Caki2 (cell line): Measurements from ENCODE around the gene MPHOSPH8. TPM values are rescaled to one million over a fixed set of nuclear protein-coding genes. Genes with fewer than 3 reads are reported as not detected.
"Not testable (repeated sequence)": the region's sequence is repeated elsewhere in the genome, so short reads cannot be mapped to it uniquely, and the experiment has no call there.

Experiments used
- DNase-seq: peaks from one replicate; pipeline ENCODE4 v3.0.0-alpha.2; 2015; ENCODE audit warnings: low read depth
- in situ Hi-C: cut with HindIII; loops from 2 replicates; pipeline ENCODE4 v1.10.0; 2016; ENCODE audit warnings: low sequenced_read_pairs, low pct_unique_long_range_greater_than_20kb, mixed read lengths
- total RNA-seq: library from RNA; depleted of rRNA; stranded (reverse); fragments of >200 nt; shearing (Covaris generic); gene quantifications from 2 replicates; pipeline ENCODE4 v1.2.3, GENCODE V29; 2014; ENCODE audit warnings: low replicate concordance

MPHOSPH8 gene
- total RNA-seq, 1 experiment from 2014 or later: 5.9 TPM

GRCh38 chr13:19607523-19608078 lies 25.9 kb upstream of the MPHOSPH8 start:
- DNase-seq: no peak
- in situ Hi-C loops: no loop called here

- in situ Hi-C loops: no loop called here
- no peak for DNase-seq
Measured at GRCh38 chr13:19618977-19619376, 14.5 kb upstream of the MPHOSPH8 start.

GRCh38 chr13:19622193-19622592 lies 11.3 kb upstream of the MPHOSPH8 start:
- DNase-seq: no peak
- in situ Hi-C loops: no loop called here

- in situ Hi-C loops: no loop called here
Measured at GRCh38 chr13:19624265-19624664, 9.2 kb upstream of the MPHOSPH8 start.

DNA sequence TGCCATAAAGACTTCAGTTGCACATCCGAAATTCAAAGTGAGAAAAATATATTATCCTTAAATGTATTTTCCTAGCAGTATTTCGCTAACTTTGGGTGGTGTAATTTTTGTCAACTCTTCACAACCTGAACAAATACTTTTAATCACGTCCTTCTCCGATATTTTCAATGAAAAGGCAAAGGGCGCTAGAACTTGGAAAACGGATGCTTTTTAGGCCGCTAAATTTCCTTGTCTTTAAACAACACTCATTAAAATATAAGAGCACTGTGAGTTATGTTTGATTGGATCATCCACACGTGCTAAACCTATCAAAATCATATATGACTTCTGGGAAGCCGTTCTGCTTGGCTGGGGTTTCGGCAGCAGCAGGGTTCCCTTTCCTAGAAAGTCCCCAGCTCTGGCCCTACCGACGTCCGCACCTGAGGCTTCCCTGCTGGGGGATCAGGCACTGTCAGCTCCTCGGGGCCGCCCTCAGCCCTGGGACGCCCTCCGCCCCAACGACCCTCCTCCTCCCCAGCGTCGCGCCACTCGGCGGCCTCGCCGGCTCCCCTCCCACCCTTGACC lies 462 bp upstream of the MPHOSPH8 start:
- in situ Hi-C loops: no loop called here
- DNase-seq: no peak

More at GRCh38 chr13:19624265-19624664, 9.2 kb upstream of the MPHOSPH8 start:
- no peak for DNase-seq

DNA sequence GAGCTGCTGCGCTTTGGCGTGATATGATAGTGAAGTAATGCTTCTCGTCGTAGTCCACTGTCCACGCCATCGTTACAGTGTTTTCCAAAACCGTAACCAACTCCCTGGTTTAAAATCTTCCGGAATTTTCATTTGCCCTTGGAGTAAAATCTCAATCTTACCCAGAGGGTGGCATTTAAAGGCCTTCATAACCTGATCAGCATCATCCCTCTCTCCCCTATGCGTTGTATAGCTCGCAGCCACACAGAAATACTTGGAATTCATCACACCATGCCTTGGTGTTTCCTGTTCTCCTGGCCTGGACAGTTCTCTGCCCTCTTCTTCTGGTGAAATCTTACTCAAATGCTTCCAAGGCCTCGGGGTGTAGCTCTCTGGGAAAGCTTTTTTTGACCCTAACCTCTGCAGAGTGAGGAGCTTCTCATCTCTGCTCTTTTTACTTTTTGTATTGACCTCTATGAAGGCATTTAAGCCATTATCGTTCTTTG lies 839 bp downstream of the MPHOSPH8 start:
- in situ Hi-C loops: no loop called here
- DNase-seq: no peak

- DNase-seq, in situ Hi-C loops: not testable (repeated sequence)
Measured at GRCh38 chr13:19635926-19636325, 2.5 kb downstream of the MPHOSPH8 start.

DNA sequence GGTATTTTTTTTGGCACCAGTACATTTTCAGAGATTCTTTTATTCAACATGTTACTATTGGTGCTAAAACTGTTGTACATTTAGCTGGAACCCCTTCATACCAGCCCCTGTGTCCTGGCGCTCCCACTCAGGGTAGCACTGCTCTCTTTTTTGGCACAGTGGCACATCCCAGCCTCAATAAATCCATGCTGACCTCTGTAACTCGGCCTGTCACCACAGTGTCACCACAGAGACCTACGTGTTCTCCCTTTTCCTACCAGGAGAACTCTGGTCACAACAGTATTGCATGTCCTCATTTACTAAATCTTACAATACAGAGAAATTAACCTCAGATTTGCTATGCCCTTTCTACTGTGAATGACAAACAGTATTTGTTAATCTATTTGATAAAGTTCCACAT lies 10.2 kb downstream of the MPHOSPH8 start:
- no peak for DNase-seq
- in situ Hi-C loops: no loop called here

DNA sequence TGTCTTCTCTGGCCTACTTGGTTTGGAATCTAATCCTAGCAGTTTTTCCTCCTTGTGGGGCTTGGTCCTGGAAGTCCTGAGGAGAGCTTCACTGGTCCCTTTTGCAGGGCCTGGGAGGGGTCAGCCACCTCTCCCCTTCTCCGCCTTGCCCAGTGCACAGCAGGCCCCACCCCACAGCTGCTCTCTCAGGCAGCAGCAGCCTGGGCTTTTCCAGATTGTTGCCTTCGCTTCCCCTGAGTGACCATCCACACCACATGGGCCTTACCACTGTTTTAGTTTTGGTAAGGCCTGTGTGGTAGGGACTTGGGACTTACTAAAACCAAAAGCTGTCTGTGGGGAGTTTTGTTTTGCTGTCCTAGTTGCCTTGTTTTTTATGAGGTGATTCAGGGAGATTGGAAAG lies 11.5 kb downstream of the MPHOSPH8 start:
- DNase-seq: no peak
- in situ Hi-C loops: no loop called here

- in situ Hi-C loops: no loop called here
- DNase-seq: no peak
Measured at GRCh38 chr13:19646063-19646462, 12.6 kb downstream of the MPHOSPH8 start.

GRCh38 chr13:19650742-19651141 lies 17.3 kb downstream of the MPHOSPH8 start:
- in situ Hi-C loops: no loop called here
- DNase-seq: no peak

DNA sequence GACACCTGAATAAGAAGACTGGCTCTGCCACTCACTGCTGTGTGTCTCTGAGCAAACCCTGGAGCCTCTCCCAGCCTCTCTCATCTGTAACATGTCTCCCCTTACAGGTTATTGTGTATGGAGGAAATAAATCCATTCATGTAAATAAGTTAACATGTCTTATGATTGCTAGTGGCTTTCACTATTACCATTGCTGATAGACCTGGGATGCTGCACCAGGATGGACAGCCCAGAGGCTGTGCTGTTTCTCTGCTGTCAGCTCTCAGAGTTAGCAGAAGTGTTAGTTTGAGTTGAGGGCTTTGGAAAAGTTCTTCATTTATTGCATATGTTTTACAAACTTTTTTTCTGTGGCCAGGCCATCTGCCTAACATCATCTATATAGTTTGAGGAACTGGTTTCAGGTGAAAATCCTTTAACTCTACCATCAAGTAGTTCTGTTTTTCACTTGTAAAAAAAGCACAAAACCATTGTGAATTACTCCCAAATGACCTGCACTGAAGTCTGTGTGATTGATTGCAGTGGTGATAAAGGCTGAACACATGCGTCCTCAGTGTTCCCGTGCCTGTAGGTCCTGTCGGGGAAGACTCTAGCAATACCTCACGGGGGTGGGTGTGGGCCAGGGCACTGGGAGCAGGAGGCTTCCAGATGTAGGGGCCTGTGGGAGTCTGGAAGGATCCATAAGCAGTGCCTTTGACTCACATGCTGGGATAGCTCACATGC lies 24.6 kb downstream of the MPHOSPH8 start:
- in situ Hi-C loops: no loop called here
- no peak for DNase-seq

DNA sequence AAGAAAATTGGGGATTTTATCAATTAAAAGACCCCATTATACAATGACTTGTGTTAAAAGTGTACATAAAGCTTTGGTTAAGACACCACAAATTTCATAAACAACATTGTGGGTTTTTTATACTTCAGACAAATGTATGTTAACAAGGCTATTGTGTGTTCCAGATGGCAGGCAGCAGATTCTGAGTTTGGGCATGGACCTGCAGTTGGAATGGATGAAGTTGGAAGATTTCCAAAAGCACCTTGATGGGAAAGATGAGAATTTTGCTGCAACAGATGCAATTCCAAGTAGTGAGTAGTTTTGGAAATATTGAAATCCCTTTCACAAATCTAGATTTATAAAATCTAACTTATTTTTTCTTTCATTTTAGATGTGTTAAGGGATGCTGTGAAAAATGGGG lies 25.4 kb downstream of the MPHOSPH8 start:
- in situ Hi-C loops: no loop called here
- DNase-seq: no peak

DNA sequence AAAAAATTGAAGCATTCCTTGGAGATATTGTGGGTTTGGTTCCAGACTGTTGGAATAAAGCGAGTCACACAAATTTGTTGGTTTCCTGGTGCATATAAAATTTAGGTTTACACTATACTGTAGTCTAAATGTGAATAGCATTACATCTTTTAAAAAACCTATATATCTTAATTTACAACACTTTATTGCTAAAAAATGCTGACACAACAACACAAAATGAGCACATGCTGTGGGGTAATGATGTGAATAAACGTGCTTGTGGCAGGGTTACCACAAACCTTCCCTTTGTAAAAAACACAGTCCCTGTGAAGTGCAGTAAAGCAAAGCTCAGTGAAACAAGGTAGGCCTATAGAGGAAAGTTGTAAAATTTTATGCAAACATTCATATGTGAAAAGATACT lies 27.7 kb downstream of the MPHOSPH8 start:
- DNase-seq: no peak
- in situ Hi-C loops: no loop called here

DNA sequence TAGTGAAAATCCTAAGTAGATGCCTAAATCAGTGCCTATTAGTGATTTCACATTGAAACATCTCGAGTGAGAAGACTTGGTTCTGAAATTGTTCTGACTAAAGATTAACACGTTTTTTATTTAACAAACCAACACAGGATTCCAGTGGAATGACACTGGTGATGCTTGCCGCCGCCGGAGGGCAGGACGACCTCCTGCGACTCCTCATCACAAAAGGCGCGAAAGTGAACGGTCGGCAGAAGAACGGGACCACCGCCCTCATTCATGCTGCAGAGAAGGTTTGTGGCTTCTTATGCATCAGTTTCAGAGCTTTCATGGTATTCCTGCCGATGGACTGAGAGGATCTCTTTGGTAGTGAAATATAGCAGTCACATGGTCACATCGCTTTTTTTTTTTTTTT lies 28.1 kb downstream of the MPHOSPH8 start:
- in situ Hi-C loops: no loop called here
- DNase-seq: no peak

DNA sequence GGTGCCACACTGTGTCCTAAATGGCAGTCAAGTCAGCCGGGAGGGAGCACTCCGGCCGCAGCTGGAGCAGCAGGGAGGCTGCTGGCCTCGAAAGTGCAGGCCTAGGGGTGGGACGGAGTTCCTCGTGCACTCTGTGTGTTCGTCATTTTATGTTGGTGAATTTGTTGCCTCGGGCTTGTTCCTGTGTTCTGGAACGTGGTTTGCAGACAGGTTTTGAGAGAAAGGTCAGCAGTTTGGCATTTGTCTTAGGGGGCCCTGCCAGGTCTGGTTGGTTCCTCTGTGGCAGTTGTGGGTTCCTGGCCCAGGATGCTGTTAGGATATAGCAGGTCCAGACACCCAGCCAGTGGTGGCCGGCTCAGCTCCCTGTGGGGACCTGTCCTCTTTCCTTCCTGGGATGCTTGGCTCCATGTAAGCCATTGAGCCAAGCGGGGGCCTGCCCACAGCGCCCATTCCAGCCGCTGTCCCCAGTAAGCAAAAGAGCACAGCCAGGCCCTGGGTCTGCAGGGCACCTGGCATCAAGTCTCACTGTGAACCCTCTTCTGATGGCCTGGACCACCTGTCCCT lies 30.0 kb downstream of the MPHOSPH8 start:
- in situ Hi-C loops: no loop called here
- no peak for DNase-seq

- DNase-seq: no peak
- in situ Hi-C loops: no loop called here
Measured at GRCh38 chr13:19664481-19665230, 31.2 kb downstream of the MPHOSPH8 start.

DNA sequence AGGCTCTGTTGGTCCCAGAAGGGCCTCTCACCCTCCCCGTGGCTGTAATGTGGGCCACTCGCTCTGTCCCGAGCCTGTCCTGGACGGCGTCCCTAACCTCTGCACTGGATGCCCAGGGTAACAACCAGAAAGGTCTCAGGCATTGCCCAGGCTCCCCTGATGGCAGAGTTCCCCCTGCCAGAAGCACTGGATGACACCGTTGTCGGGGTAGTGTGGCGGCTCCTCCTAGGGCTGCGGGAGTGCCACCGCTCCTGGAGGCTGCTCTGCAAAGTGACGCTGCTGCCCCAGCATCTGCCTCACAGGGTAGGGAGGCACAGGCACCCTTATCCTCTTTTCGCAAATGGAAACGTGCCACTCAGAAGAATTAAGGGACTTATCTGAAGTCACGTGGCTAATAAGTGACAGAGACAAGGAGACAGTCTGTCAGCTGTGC lies 32.0 kb downstream of the MPHOSPH8 start:
- in situ Hi-C loops: no loop called here
- DNase-seq: no peak

- no peak for DNase-seq
- in situ Hi-C loops: no loop called here
Measured at GRCh38 chr13:19668778-19669177, 35.3 kb downstream of the MPHOSPH8 start.
